Measurements from ENCODE around the gene OTOG.

DNA sequence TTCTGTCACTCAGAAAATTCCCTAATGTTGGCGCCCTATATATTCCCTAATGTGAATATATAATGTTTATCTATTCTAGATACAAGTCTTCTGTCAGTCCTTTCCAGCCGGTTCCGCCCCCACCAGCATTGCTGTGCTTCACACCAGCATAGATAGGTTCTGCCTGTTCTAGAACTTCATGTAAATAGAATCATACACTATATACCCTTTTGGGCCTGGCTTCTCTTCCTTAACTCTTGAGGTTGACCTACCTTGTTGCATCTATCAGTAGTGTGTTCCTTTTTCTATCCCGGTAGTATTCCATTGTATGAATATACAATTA is 34.6 kb downstream of the OTOG start:
- TF ChIP-seq, protein P1, sequence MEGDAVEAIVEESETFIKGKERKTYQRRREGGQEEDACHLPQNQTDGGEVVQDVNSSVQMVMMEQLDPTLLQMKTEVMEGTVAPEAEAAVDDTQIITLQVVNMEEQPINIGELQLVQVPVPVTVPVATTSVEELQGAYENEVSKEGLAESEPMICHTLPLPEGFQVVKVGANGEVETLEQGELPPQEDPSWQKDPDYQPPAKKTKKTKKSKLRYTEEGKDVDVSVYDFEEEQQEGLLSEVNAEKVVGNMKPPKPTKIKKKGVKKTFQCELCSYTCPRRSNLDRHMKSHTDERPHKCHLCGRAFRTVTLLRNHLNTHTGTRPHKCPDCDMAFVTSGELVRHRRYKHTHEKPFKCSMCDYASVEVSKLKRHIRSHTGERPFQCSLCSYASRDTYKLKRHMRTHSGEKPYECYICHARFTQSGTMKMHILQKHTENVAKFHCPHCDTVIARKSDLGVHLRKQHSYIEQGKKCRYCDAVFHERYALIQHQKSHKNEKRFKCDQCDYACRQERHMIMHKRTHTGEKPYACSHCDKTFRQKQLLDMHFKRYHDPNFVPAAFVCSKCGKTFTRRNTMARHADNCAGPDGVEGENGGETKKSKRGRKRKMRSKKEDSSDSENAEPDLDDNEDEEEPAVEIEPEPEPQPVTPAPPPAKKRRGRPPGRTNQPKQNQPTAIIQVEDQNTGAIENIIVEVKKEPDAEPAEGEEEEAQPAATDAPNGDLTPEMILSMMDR (IDR thresholded peaks at IDR 0.05) = no peak
- TF ChIP-seq EZH2 (IDR thresholded peaks at IDR 0.05) (no peak), EZH2phosphoT487 (IDR thresholded peaks at IDR 0.05) (no peak)

All from neural progenitor cell (in vitro differentiated cells).